ENCODE measurements around the gene PRKN.

PRKN gene

DNA sequence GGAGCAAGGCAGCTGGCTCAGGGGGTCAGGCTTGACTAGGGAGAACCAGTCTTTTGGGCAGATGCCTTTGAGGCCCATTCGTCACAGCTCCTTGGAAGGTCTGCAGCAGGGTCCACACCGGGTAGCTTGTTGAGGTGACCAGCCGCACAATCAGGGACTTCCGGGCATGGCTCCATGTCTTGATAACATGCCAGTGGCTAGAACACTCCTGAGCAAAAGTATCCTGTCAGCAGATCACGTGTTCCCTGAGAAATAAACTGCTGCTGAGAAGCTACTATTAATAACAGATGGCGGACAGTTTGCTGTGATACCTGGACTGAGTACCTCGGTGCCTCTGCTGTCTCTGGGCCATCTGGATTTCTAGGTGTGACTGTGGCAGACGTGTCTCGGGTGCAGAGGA is 235.9 kb downstream of the PRKN start:
- no peaks in the 10 kb centered on the region for H3K9me3 ChIP-seq (ENCODE audit: control insufficient read depth, low read length)
- H3K36me3 ChIP-seq (ENCODE audit: control insufficient read depth, insufficient read depth, low read length): no peaks in the 10 kb centered on the region
- no peak overlapping the region for H3K27ac ChIP-seq (ENCODE audit: insufficient read depth, low read length, poor library complexity, severe bottlenecking)
- H3K27me3 ChIP-seq (replicated peaks; ENCODE audit: control insufficient read depth, insufficient read depth, low read length, poor library complexity, severe bottlenecking): no peaks in the 10 kb centered on the region
- H3K4me3 ChIP-seq (ENCODE audit: insufficient read depth, low read depth, low read length, poor library complexity, severe bottlenecking): no peak overlapping the region
- H3K4me1 ChIP-seq (ENCODE audit: control insufficient read depth, insufficient read depth, low read length, poor library complexity, severe bottlenecking): no peaks in the 10 kb centered on the region
- no peak for DNase-seq

DNA sequence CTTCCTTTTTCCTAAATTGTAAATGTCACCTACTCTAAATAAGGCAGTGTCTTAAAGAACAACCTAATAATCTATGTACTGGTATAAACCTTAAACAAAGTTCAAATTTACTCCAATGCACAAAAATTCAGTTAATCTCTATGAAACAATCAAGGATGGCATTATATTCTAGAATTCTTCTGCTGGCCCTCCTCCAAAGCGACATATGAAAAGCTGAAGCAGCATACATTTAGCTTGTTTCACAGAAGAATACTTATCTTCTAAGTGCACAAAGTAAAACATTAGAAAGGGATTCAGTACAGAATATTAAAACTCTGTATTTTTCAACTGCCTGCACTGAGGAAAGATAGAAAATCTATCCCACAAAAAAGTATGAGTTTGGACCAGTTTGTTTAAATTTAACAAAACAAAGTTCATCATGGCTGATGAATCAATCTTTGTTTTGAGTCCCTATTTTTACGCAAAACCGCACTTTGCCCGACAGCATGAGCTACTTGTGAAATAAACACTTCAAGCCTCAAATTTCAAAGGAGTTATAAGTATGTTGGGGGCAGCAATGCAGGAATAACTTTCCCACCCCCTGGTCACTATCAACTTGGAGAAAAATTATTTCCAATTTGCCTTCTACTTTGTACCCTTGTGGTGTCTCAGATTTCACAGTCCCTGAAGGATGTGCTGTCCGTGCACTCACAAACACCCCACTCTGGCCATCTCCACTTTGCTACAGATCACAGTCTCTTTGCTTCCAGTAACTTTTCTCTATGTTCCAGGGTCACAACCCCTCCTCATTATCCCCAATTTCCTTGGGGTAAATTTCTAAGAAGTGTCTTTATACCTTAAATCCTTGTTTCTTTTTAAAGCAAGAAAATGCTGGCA is 238.2 kb downstream of the PRKN start:
- no peak overlapping the region for H3K4me3 ChIP-seq (ENCODE audit: insufficient read depth, low read depth, low read length, poor library complexity, severe bottlenecking)
- H3K27me3 ChIP-seq (replicated peaks; ENCODE audit: control insufficient read depth, insufficient read depth, low read length, poor library complexity, severe bottlenecking): no peaks in the 10 kb centered on the region
- H3K36me3 ChIP-seq (ENCODE audit: control insufficient read depth, insufficient read depth, low read length): no peaks in the 10 kb centered on the region
- H3K4me1 ChIP-seq (ENCODE audit: control insufficient read depth, insufficient read depth, low read length, poor library complexity, severe bottlenecking): no peaks in the 10 kb centered on the region
- no peaks in the 10 kb centered on the region for H3K9me3 ChIP-seq (ENCODE audit: control insufficient read depth, low read length)
- no peak overlapping the region for H3K27ac ChIP-seq (ENCODE audit: insufficient read depth, low read length, poor library complexity, severe bottlenecking)
- DNase-seq: no peak

DNA sequence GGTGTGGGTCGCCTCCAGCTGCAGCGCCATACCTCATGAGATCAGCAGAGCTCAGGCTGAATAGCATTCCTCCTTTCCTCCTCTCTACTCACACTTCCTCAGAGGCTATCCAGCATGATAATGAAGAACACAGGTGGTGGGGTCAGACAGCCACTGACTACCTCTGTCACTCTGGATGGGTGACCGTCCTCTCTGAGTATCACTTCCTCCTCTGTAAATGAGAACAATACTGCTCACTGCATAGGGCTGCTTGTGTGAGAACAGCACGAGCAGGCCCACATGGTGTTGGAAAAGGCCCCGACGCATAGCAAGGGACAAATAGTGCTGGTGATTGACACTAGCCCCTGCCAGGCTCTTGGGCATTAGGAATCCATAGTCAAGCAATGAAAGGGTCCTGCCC is 239.1 kb downstream of the PRKN start:
- H3K36me3 ChIP-seq (ENCODE audit: control insufficient read depth, insufficient read depth, low read length): no peaks in the 10 kb centered on the region
- H3K4me3 ChIP-seq (ENCODE audit: insufficient read depth, low read depth, low read length, poor library complexity, severe bottlenecking): no peak overlapping the region
- DNase-seq: no peak
- no peaks in the 10 kb centered on the region for H3K4me1 ChIP-seq (ENCODE audit: control insufficient read depth, insufficient read depth, low read length, poor library complexity, severe bottlenecking)
- H3K9me3 ChIP-seq (ENCODE audit: control insufficient read depth, low read length): no peaks in the 10 kb centered on the region
- no peaks in the 10 kb centered on the region for H3K27me3 ChIP-seq (replicated peaks; ENCODE audit: control insufficient read depth, insufficient read depth, low read length, poor library complexity, severe bottlenecking)
- no peak overlapping the region for H3K27ac ChIP-seq (ENCODE audit: insufficient read depth, low read length, poor library complexity, severe bottlenecking)

DNA sequence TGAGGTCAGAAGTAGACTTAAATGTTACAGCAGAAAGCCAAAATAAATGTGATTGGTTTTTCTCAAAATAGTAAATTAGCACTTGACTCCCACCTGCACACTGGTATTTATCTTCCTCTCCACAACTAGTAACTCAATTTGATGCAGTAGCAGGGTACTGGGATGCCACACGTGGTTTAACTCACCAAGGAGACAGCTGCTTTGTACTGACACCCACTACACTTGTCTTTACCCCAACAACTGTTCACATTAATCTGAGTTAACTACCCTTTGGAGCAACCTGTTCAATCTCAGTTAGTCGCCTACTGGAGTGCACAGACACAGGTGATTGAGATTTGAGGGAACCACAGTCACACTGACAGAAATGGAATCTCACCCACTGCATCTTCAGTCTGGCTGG is 242.1 kb downstream of the PRKN start:
- Histone ChIP-seq H3K4me1 (ENCODE audit: control insufficient read depth, insufficient read depth, low read length, poor library complexity, severe bottlenecking) (no peaks in the 10 kb centered on the region), H3K36me3 (ENCODE audit: control insufficient read depth, insufficient read depth, low read length) (no peaks in the 10 kb centered on the region), H3K9me3 (ENCODE audit: control insufficient read depth, low read length) (no peaks in the 10 kb centered on the region), H3K27ac (ENCODE audit: insufficient read depth, low read length, poor library complexity, severe bottlenecking) (no peak overlapping the region), H3K27me3 (replicated peaks; ENCODE audit: control insufficient read depth, insufficient read depth, low read length, poor library complexity, severe bottlenecking) (no peaks in the 10 kb centered on the region), H3K4me3 (ENCODE audit: insufficient read depth, low read depth, low read length, poor library complexity, severe bottlenecking) (no peak overlapping the region)
- DNase-seq: no peak

DNA sequence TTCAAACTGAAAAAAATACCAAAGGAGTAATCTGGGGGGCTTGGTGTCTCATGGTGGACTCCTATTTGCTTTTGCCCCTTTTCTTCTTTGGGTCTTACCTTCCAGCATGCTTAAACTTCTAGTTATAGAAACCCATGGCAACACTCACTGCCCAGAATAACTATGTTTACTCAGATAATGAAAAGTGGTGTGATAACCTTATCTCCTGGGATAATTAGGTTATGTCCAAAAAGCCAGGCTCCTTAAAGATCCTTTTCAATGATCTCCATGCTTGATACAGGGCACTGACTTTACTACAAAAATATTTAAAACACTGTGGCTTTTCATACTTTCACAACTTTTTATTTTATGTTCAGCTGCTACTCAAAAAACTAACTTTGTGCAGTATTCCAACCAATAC is 245.6 kb downstream of the PRKN start:
- no peak for DNase-seq
- H3K9me3 ChIP-seq (ENCODE audit: control insufficient read depth, low read length): no peaks in the 10 kb centered on the region
- H3K4me3 ChIP-seq (ENCODE audit: insufficient read depth, low read depth, low read length, poor library complexity, severe bottlenecking): no peak overlapping the region
- H3K27ac ChIP-seq (ENCODE audit: insufficient read depth, low read length, poor library complexity, severe bottlenecking): no peak overlapping the region
- no peaks in the 10 kb centered on the region for H3K36me3 ChIP-seq (ENCODE audit: control insufficient read depth, insufficient read depth, low read length)
- H3K4me1 ChIP-seq (ENCODE audit: control insufficient read depth, insufficient read depth, low read length, poor library complexity, severe bottlenecking): no peaks in the 10 kb centered on the region
- no peaks in the 10 kb centered on the region for H3K27me3 ChIP-seq (replicated peaks; ENCODE audit: control insufficient read depth, insufficient read depth, low read length, poor library complexity, severe bottlenecking)

DNA sequence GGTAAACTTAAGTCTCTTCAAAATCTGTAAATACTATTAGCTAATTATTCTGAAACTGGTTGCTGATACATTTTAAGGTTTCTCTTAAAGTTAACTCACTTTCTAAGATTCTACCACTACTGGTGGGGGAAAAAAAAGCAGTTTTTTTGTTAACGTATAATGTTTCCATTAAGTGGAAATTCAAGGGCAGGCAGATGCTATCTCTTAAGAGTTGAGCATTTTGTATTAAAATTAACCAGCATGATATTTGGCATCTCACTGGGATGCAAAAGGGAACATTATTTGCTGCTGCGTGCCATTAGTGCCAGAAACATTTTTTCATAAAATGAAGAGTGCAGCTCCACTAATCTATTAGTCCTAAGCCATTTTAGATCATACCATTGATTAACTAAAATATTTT is 246.2 kb downstream of the PRKN start:
- H3K36me3 ChIP-seq (ENCODE audit: control insufficient read depth, insufficient read depth, low read length): no peaks in the 10 kb centered on the region
- no peak overlapping the region for H3K27ac ChIP-seq (ENCODE audit: insufficient read depth, low read length, poor library complexity, severe bottlenecking)
- no peak for DNase-seq
- no peak overlapping the region for H3K4me3 ChIP-seq (ENCODE audit: insufficient read depth, low read depth, low read length, poor library complexity, severe bottlenecking)
- H3K9me3 ChIP-seq (ENCODE audit: control insufficient read depth, low read length): no peaks in the 10 kb centered on the region
- H3K27me3 ChIP-seq (replicated peaks; ENCODE audit: control insufficient read depth, insufficient read depth, low read length, poor library complexity, severe bottlenecking): no peaks in the 10 kb centered on the region
- no peaks in the 10 kb centered on the region for H3K4me1 ChIP-seq (ENCODE audit: control insufficient read depth, insufficient read depth, low read length, poor library complexity, severe bottlenecking)

DNA sequence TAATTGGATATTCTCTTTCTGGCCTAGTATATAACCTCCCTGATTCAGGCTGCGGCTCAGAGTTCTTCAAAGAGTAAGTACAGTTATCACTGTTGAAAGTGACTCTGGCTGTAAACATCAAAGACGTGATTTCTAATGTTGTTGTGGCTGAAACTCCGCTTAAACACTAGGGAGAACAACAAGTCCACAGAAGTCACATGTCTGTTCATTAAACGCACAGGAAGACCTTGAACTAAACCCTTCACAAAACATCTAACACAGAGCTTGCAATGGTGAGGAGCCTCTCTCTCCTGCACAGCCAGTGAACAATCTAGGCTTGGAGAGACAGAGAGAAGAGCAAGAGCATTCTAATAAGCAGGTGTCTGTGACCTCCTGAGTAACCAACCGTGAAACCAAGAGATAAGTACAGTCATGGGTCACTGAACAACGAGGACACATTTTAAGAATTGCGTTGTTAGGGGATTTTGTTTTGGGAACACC is 249.3 kb downstream of the PRKN start:
- Histone ChIP-seq H3K36me3 (ENCODE audit: control insufficient read depth, insufficient read depth, low read length) (no peaks in the 10 kb centered on the region), H3K9me3 (ENCODE audit: control insufficient read depth, low read length) (no peaks in the 10 kb centered on the region), H3K4me1 (ENCODE audit: control insufficient read depth, insufficient read depth, low read length, poor library complexity, severe bottlenecking) (no peaks in the 10 kb centered on the region), H3K27ac (ENCODE audit: insufficient read depth, low read length, poor library complexity, severe bottlenecking) (no peak overlapping the region), H3K4me3 (ENCODE audit: insufficient read depth, low read depth, low read length, poor library complexity, severe bottlenecking) (no peak overlapping the region), H3K27me3 (replicated peaks; ENCODE audit: control insufficient read depth, insufficient read depth, low read length, poor library complexity, severe bottlenecking) (no peaks in the 10 kb centered on the region)
- no peak for DNase-seq

DNA sequence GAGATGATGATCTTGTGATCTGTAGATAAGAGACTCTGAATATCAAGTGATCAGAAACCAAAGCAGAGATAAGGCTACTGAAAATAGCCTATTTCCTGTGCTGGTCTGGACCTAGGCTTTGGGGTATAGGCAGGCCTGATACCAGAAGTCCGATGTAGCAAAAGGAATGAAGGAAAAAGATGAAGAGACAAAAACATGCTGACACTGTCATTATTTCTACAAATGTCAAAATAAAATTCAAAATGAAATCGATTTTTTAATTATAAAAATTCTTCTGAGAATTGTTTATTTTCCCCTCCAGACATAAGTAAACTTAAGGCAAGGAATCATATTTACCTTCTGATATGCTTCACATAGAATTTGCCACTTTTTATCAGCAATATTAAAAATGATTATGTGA is 252.8 kb downstream of the PRKN start:
- Histone ChIP-seq H3K27me3 (replicated peaks; ENCODE audit: control insufficient read depth, insufficient read depth, low read length, poor library complexity, severe bottlenecking) (no peaks in the 10 kb centered on the region), H3K4me3 (ENCODE audit: insufficient read depth, low read depth, low read length, poor library complexity, severe bottlenecking) (no peak overlapping the region), H3K36me3 (ENCODE audit: control insufficient read depth, insufficient read depth, low read length) (no peaks in the 10 kb centered on the region), H3K27ac (ENCODE audit: insufficient read depth, low read length, poor library complexity, severe bottlenecking) (no peak overlapping the region), H3K9me3 (ENCODE audit: control insufficient read depth, low read length) (no peaks in the 10 kb centered on the region), H3K4me1 (ENCODE audit: control insufficient read depth, insufficient read depth, low read length, poor library complexity, severe bottlenecking) (no peaks in the 10 kb centered on the region)
- DNase-seq: no peak

DNA sequence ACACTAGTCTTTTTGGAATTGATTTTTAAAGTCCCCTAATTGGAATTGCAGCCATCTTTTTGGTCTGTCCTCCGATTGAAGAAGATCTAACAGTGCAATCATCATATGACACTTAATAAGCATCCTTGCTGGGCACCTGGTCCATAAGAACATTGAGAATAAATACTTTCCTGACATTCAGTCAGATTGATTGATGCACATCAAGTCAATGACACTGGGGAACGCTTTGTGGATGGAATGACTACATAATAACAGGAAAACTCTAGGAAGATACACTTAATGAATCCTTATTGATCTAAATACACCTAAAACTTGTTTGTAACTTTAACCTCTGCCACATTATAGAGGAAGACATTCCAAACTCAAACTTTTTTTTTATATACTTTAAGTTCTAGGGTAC is 255.7 kb downstream of the PRKN start:
- no peak overlapping the region for H3K27ac ChIP-seq (ENCODE audit: insufficient read depth, low read length, poor library complexity, severe bottlenecking)
- H3K4me1 ChIP-seq (ENCODE audit: control insufficient read depth, insufficient read depth, low read length, poor library complexity, severe bottlenecking): no peaks in the 10 kb centered on the region
- H3K36me3 ChIP-seq (ENCODE audit: control insufficient read depth, insufficient read depth, low read length): no peaks in the 10 kb centered on the region
- H3K27me3 ChIP-seq (replicated peaks; ENCODE audit: control insufficient read depth, insufficient read depth, low read length, poor library complexity, severe bottlenecking): no peaks in the 10 kb centered on the region
- DNase-seq: no peak
- no peaks in the 10 kb centered on the region for H3K9me3 ChIP-seq (ENCODE audit: control insufficient read depth, low read length)
- H3K4me3 ChIP-seq (ENCODE audit: insufficient read depth, low read depth, low read length, poor library complexity, severe bottlenecking): no peak overlapping the region

DNA sequence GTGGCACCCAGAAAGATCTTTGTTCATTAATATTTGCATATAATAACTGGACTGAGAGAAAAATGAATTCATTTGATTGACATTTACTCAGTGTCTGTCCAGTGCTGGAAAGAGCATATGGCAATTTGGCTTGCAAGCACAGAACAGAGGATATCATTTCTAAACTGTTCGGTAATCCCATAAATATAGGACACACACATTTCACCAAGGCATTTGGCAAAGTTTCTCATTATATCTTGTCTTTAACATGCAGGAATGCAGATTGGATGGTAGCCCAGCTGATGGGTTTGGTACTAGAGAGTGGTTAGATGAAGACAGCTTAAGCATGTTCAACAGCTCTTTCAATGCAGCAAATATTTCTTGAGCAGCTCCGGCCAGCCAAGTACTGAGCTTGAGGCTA is 259.2 kb downstream of the PRKN start:
- Histone ChIP-seq H3K27ac (ENCODE audit: insufficient read depth, low read length, poor library complexity, severe bottlenecking) (no peak overlapping the region), H3K4me3 (ENCODE audit: insufficient read depth, low read depth, low read length, poor library complexity, severe bottlenecking) (no peak overlapping the region), H3K27me3 (replicated peaks; ENCODE audit: control insufficient read depth, insufficient read depth, low read length, poor library complexity, severe bottlenecking) (no peaks in the 10 kb centered on the region), H3K9me3 (ENCODE audit: control insufficient read depth, low read length) (no peaks in the 10 kb centered on the region), H3K4me1 (ENCODE audit: control insufficient read depth, insufficient read depth, low read length, poor library complexity, severe bottlenecking) (no peaks in the 10 kb centered on the region), H3K36me3 (ENCODE audit: control insufficient read depth, insufficient read depth, low read length) (no peaks in the 10 kb centered on the region)
- no peak for DNase-seq

Measured in effector memory CD4-positive, alpha-beta T cell (primary cell).